ENCODE data around the gene MICAL3.

GRCh38 chr22:17911312-17911705 lies 113.1 kb downstream of the MICAL3 start:
- TF ChIP-seq CTCF (IDR thresholded peaks at IDR 0.05) = no peak
- TF ChIP-seq POLR2AphosphoS5 (IDR thresholded peaks at IDR 0.05; ENCODE audit: low read depth, low read length) = no peak
- TF ChIP-seq REST (IDR thresholded peaks at IDR 0.05; ENCODE audit: insufficient read depth in 1 of 2, low read depth in 2 of 2, low read length in 1 of 2) = no peak

All from Panc1 (cell line).